Neural progenitor cell (in vitro differentiated cells): ENCODE results near the gene PSMD3. TPM values are rescaled to one million over a fixed set of nuclear protein-coding genes. Genes with fewer than 3 reads are reported as not detected.
"Not testable (repeated sequence)": the region's sequence is repeated elsewhere in the genome, so short reads cannot be mapped to it uniquely, and the experiment has no call there.

Source experiments
- DNase-seq: peaks from one replicate; pipeline ENCODE4 v3.0.0-alpha.2; 2016; ENCODE audit warnings: low spot score
- H2AFZ ChIP-seq: fragments of 200-600 bp; sonication (generic); replicated peaks from 2 replicates; pipeline ENCODE4 v1.6.1; 2016; ENCODE audit warnings: antibody characterized with exemption
- H3F3A ChIP-seq: fragments of 200-600 bp; sonication (generic); 2 replicates; pipeline ENCODE4 v1.6.1; 2016; ENCODE audit warnings: antibody characterized with exemption, low read depth
- H3K27ac ChIP-seq: fragments of 200-600 bp; sonication (generic); 2 replicates; pipeline ENCODE4 v1.5.1; 2016; ENCODE audit warnings: mild to moderate bottlenecking
- H3K27me3 ChIP-seq: fragments of 200-600 bp; sonication (generic); 2 replicates; pipeline ENCODE4 v1.6.1; 2016; ENCODE audit warnings: mild to moderate bottlenecking, moderate library complexity
- H3K36me3 ChIP-seq: fragments of 200-600 bp; sonication (generic); 2 replicates; pipeline ENCODE4 v1.5.1; 2016
- H3K4me1 ChIP-seq: fragments of 200-600 bp; sonication (generic); 2 replicates; pipeline ENCODE4 v1.6.1; 2016; ENCODE audit warnings: mixed run types
- H3K4me2 ChIP-seq: fragments of 200-600 bp; sonication (generic); 2 replicates; pipeline ENCODE4 v1.6.1; 2016
- H3K4me3 ChIP-seq: fragments of 200-600 bp; sonication (generic); 2 replicates; pipeline ENCODE4 v1.5.1; 2016
- H3K79me2 ChIP-seq: fragments of 200-600 bp; sonication (generic); 2 replicates; pipeline ENCODE4 v1.6.1; 2016; ENCODE audit warnings: low read depth
- H3K9ac ChIP-seq: fragments of 200-600 bp; sonication (generic); 2 replicates; pipeline ENCODE4 v1.6.1; 2016
- H3K9me3 ChIP-seq: fragments of 200-600 bp; sonication (generic); 2 replicates; pipeline ENCODE4 v1.5.1; 2016; ENCODE audit warnings: low read depth
- H4K20me1 ChIP-seq: fragments of 200-600 bp; sonication (generic); 2 replicates; pipeline ENCODE4 v1.6.1; 2016; ENCODE audit warnings: low read depth
- H3K27ac Mint-ChIP-seq: 3 replicates; pipeline ENCODE4 v1.8.0; 2021; ENCODE audit warnings: mixed read lengths
- H3K27me3 Mint-ChIP-seq: 2 replicates; pipeline ENCODE4 v1.8.0; 2022; ENCODE audit warnings: low read depth, mild to moderate bottlenecking, inconsistent platforms, moderate library complexity, mixed read lengths; ENCODE audit not compliant: insufficient read depth
- H3K36me3 Mint-ChIP-seq: 3 replicates; pipeline ENCODE4 v1.8.0; 2021; ENCODE audit warnings: mixed read lengths
- H3K4me1 Mint-ChIP-seq: 3 replicates; pipeline ENCODE4 v1.8.0; 2021; ENCODE audit warnings: mixed read lengths
- H3K4me3 Mint-ChIP-seq: 3 replicates; pipeline ENCODE4 v1.8.0; 2021; ENCODE audit warnings: mild to moderate bottlenecking, moderate library complexity, mixed read lengths
- H3K9me3 Mint-ChIP-seq: 3 replicates; pipeline ENCODE4 v1.8.0; 2020; ENCODE audit warnings: mixed read lengths
- EZH2 ChIP-seq: fragments of 200-600 bp; sonication (generic); IDR thresholded peaks from 2 replicates; pipeline ENCODE4 v1.6.1; 2017; ENCODE audit warnings: antibody characterized with exemption, mild to moderate bottlenecking, moderate library complexity
- EZH2phosphoT487 ChIP-seq: fragments of 200-600 bp; sonication (generic); IDR thresholded peaks from 2 replicates; pipeline ENCODE4 v1.6.1; 2017; ENCODE audit warnings: antibody characterized with exemption
- total RNA-seq: library from RNA; depleted of rRNA; stranded (reverse); fragments of >200 nt; gene quantifications from 2 replicates; pipeline ENCODE4 v1.2.3, GENCODE V29; 2015; ENCODE audit warnings: low replicate concordance
- TF ChIP-seq, protein P1 (sequence below): fragments of 200-600 bp; sonication (generic); IDR thresholded peaks from 2 replicates; pipeline ENCODE4 v1.5.1; 2017; ENCODE audit warnings: antibody characterized with exemption, mild to moderate bottlenecking

The PSMD3 gene
- total RNA-seq, 1 donor from 2014 or later, result 71.6 TPM

DNA sequence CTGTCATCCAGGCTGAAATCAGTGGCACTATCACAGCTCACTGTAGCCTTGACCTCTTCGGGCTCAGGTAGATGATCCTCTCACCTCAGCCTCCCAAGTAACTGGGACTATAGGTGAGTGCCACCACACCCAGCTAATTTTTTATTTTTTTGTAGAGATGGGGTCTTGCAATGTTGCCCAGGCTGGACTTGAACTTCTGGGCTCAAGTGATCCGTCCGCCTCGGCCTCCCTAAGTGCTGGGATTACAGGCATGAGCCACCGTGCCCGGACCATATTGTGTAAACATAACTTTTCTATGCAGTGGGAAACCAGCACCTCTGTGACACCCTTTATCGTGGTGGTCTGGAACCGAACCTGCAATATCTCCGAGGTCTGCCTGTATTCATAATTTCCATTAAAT is 23.5 kb downstream of the PSMD3 start:
- no peaks in the 10 kb centered on the region for H3K36me3 ChIP-seq
- H3K79me2 ChIP-seq, result no peaks in the 10 kb centered on the region
- Mint-ChIP-seq H3K4me1 (no peaks in the 10 kb centered on the region), H3K27me3 (peaks cover 7% of the 10 kb centered on the region), H3K4me3 (no peak overlapping the region), H3K27ac (no peak overlapping the region), H3K9me3 (no peaks in the 10 kb centered on the region), H3K36me3 (no peaks in the 10 kb centered on the region)
- no peak overlapping the region for H3K4me3 ChIP-seq
- no peak overlapping the region for H2AFZ ChIP-seq
- no peaks in the 10 kb centered on the region for H3K27me3 ChIP-seq
- H3F3A ChIP-seq, result peaks cover 11% of the 10 kb centered on the region
- H3K27ac ChIP-seq, result no peak overlapping the region
- no peaks in the 10 kb centered on the region for H3K4me1 ChIP-seq
- no peak for DNase-seq
- TF ChIP-seq EZH2phosphoT487, result no peak
- TF ChIP-seq, protein P1, sequence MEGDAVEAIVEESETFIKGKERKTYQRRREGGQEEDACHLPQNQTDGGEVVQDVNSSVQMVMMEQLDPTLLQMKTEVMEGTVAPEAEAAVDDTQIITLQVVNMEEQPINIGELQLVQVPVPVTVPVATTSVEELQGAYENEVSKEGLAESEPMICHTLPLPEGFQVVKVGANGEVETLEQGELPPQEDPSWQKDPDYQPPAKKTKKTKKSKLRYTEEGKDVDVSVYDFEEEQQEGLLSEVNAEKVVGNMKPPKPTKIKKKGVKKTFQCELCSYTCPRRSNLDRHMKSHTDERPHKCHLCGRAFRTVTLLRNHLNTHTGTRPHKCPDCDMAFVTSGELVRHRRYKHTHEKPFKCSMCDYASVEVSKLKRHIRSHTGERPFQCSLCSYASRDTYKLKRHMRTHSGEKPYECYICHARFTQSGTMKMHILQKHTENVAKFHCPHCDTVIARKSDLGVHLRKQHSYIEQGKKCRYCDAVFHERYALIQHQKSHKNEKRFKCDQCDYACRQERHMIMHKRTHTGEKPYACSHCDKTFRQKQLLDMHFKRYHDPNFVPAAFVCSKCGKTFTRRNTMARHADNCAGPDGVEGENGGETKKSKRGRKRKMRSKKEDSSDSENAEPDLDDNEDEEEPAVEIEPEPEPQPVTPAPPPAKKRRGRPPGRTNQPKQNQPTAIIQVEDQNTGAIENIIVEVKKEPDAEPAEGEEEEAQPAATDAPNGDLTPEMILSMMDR, result no peak
- no peak for TF ChIP-seq EZH2
- no peak overlapping the region for H3K9ac ChIP-seq
- H3K9me3 ChIP-seq, result no peaks in the 10 kb centered on the region
- H4K20me1 ChIP-seq, result no peaks in the 10 kb centered on the region
- H3K4me2 ChIP-seq, result no peak overlapping the region

DNA sequence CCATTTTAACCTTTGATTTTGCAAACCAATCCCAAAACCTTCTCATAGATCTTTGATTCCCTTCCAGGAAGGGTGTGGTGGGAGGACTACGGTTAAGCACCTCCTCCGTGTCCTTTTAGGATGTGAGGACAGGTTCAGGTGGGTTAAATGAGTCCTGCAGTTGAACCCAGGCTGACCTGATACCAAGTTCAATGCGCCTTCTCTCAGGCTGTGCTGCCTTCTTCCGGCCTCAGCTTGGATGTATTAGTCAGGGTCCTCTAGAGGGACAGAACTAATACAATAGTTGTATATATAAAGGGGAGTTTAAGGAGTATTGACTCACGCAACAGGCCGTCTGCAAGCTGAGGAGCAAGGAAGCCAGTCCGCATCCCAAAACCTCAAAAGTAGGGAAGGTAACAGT is 24.1 kb downstream of the PSMD3 start:
- no peak overlapping the region for H3K4me3 Mint-ChIP-seq
- H3K9me3 Mint-ChIP-seq, result no peaks in the 10 kb centered on the region
- no peaks in the 10 kb centered on the region for H4K20me1 ChIP-seq

DNA sequence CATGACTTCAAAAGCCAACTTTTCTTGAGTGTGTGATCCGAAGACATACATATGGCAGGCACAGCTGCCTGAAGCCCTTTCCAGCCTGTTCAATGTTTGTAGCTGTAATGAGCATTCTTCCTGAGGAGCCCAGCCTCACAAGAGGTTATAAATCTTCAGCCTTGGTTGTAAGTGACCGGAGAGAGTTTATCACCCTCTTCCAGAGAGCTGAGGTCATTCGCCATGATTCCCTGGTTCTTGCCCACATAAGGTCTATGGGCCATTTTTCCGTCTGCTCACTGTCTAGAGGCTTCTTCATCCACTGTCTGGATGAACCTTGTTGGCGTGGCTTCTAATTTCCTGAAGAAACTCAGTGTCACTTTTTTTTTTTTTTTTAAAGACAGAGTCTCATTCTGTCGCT is 24.9 kb downstream of the PSMD3 start:
- Histone ChIP-seq H3K4me2 (no peak overlapping the region), H3K27me3 (no peaks in the 10 kb centered on the region), H3K27ac (no peak overlapping the region), H3K4me1 (no peaks in the 10 kb centered on the region), H3K9ac (no peak overlapping the region), H2AFZ (no peak overlapping the region), H3K4me3 (no peak overlapping the region), H4K20me1 (no peaks in the 10 kb centered on the region), H3K9me3 (no peaks in the 10 kb centered on the region), H3K79me2 (no peaks in the 10 kb centered on the region), H3K36me3 (no peaks in the 10 kb centered on the region), H3F3A (peaks cover 7% of the 10 kb centered on the region)
- peaks cover 7% of the 10 kb centered on the region for H3K27me3 Mint-ChIP-seq
- H3K4me1 Mint-ChIP-seq, result no peaks in the 10 kb centered on the region
- TF ChIP-seq EZH2, result no peak
- TF ChIP-seq EZH2phosphoT487, result no peak
- TF ChIP-seq, protein P1, result no peak
- H3K4me3 Mint-ChIP-seq, result no peak overlapping the region
- no peaks in the 10 kb centered on the region for H3K36me3 Mint-ChIP-seq
- no peak for DNase-seq
- H3K27ac Mint-ChIP-seq, result no peak overlapping the region
- no peaks in the 10 kb centered on the region for H3K9me3 Mint-ChIP-seq

More for the DNA sequence above, 24.1 kb downstream of the PSMD3 start:
- H3K27me3 Mint-ChIP-seq, result peaks cover 7% of the 10 kb centered on the region
- no peaks in the 10 kb centered on the region for H3K4me1 Mint-ChIP-seq
- H3K27ac Mint-ChIP-seq, result no peak overlapping the region
- Histone ChIP-seq H3K9me3 (no peaks in the 10 kb centered on the region), H3K36me3 (no peaks in the 10 kb centered on the region), H3K9ac (no peak overlapping the region), H3K4me2 (no peak overlapping the region), H3F3A (peaks cover 11% of the 10 kb centered on the region), H3K4me3 (no peak overlapping the region), H2AFZ (no peak overlapping the region), H3K79me2 (no peaks in the 10 kb centered on the region), H3K4me1 (no peaks in the 10 kb centered on the region), H3K27me3 (no peaks in the 10 kb centered on the region), H3K27ac (no peak overlapping the region)
- TF ChIP-seq EZH2 (no peak), EZH2phosphoT487 (no peak)
- TF ChIP-seq, protein P1, result no peak
- no peaks in the 10 kb centered on the region for H3K36me3 Mint-ChIP-seq
- no peak for DNase-seq

DNA sequence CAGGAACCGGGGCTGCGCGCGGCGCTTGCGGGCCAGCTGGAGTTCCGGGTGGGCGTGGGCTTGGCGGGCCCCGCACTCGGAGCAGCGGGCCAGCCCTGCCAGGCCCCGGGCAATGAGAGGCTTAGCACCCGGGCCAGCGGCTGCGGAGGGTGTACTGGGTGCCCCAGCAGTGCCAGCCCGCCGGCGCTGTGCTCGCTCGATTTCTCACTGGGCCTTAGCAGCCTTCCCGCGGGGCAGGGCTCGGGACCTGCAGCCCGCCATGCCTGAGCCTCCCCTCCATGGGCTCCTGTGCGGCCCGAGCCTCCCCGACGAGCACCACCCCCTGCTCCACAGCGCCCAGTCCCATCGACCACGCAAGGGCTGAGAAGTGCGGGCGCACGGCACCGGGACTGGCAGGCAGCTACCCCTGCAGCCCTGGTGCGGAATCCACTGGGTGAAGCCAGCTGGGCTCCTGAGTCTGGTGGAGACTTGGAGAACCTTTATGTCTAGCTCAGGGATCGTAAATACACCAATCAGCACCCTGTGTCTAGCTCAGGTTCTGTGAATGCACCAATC is 30.4 kb downstream of the PSMD3 start:
- not testable (repeated sequence) for H4K20me1 ChIP-seq, H3K27me3 Mint-ChIP-seq, H3K9me3 Mint-ChIP-seq

DNA sequence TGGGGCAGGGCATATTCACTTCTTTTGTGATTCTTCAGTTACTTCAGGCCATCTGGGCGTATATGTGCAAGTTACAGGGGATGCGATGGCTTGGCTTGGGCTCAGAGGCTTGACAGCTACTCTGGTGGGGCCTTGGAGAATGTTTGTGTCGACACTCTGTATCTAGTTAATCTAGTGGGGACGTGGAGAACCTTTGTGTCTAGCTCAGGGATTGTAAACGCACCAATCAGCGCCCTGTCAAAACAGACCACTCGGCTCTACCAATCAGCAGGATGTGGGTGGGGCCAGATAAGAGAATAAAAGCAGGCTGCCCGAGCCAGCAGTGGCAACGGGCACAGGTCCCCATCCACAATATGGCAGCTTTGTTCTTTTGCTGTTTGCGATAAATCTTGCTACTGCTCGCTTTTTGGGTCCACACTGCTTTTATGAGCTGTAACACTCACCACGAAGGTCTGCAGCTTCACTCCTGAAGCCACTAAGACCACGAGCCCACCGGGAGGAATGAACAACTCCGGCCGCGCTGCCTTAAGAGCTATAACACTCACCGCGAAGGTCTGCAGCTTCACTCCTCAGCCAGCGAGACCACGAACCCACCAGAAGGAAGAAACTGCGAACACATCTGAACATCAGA is 31.5 kb downstream of the PSMD3 start:
- not testable (repeated sequence) for H3K4me3 Mint-ChIP-seq, H4K20me1 ChIP-seq, H3K4me3 ChIP-seq, H3K79me2 ChIP-seq, DNase-seq, H3K9ac ChIP-seq, H3K27ac ChIP-seq, H3K36me3 Mint-ChIP-seq, H3K9me3 ChIP-seq, H3K27me3 Mint-ChIP-seq, H3K4me2 ChIP-seq, H3K36me3 ChIP-seq, H2AFZ ChIP-seq, H3F3A ChIP-seq, H3K27me3 ChIP-seq, H3K9me3 Mint-ChIP-seq
- H3K27ac Mint-ChIP-seq, result peak overlapping the region; percentile 32
- peaks cover 20% of the 10 kb centered on the region for H3K4me1 Mint-ChIP-seq
- peaks cover 14% of the 10 kb centered on the region for H3K4me1 ChIP-seq

More for the DNA sequence above, 30.4 kb downstream of the PSMD3 start:
- not testable (repeated sequence) for H3K9ac ChIP-seq, H3K4me2 ChIP-seq, H3F3A ChIP-seq, H2AFZ ChIP-seq, H3K27ac Mint-ChIP-seq, H3K4me3 ChIP-seq, H3K36me3 Mint-ChIP-seq, H3K4me3 Mint-ChIP-seq, H3K36me3 ChIP-seq, H3K27me3 ChIP-seq, H3K27ac ChIP-seq, DNase-seq, H3K9me3 ChIP-seq, H3K79me2 ChIP-seq
- peaks cover 14% of the 10 kb centered on the region for H3K4me1 ChIP-seq
- H3K4me1 Mint-ChIP-seq, result peaks cover 20% of the 10 kb centered on the region
